HG03439 (cell line): ENCODE data around the gene LY9.
A peak's percentile ranks its signal among the peaks of the same experiment; 100 is the strongest.
"Not testable (repeated sequence)": the region's sequence is repeated elsewhere in the genome, so short reads cannot be mapped to it uniquely, and the experiment has no call there.

ENCODE experiments used
- ATAC-seq: cut with Tn5 transposase; IDR thresholded peaks from one replicate; pipeline ENCODE4 v1.9.1; 2021; ENCODE audit warnings: mild to moderate bottlenecking, moderate library complexity; ENCODE audit not compliant: unreplicated experiment

Gene LY9

DNA sequence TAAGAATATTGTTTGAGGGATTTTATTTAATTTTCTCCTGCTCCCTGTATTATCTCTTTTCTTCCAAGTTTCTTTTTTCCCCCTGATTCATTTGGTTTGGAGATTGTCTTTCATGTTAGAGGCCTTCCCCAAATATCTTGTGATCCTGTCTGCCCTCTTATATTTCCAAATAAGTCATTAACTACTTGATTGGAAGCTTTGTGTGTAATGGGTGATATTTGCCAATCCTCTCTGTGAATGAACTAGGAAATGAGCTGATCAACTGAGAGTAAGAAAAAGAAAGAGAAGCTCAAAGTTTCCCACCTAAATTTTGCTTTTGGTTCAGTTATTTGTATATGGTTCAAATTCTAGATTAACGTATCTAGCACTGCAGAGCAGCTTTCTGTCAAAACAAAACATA is 23.6 kb upstream of the LY9 start:
- no peak for ATAC-seq

DNA sequence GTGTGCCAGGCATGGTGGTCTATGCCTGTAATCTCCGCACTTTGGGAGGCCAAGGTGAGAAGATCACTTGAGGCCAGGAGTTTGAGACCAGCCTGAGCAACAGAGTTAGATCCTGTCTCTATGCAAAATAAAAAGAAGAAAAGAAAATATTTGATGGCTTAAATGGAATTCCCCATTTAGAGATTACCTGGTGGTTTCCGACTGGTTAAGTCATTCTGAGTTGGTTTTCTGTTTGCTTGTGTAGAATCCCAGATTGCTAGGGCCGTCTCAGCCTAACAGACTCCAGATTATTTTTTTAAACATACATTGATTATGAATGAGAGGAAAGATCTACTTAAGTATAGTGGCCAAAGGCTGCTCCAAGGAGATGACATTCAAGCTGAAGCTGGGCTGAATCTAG is 22.9 kb upstream of the LY9 start:
- ATAC-seq, result no peak

DNA sequence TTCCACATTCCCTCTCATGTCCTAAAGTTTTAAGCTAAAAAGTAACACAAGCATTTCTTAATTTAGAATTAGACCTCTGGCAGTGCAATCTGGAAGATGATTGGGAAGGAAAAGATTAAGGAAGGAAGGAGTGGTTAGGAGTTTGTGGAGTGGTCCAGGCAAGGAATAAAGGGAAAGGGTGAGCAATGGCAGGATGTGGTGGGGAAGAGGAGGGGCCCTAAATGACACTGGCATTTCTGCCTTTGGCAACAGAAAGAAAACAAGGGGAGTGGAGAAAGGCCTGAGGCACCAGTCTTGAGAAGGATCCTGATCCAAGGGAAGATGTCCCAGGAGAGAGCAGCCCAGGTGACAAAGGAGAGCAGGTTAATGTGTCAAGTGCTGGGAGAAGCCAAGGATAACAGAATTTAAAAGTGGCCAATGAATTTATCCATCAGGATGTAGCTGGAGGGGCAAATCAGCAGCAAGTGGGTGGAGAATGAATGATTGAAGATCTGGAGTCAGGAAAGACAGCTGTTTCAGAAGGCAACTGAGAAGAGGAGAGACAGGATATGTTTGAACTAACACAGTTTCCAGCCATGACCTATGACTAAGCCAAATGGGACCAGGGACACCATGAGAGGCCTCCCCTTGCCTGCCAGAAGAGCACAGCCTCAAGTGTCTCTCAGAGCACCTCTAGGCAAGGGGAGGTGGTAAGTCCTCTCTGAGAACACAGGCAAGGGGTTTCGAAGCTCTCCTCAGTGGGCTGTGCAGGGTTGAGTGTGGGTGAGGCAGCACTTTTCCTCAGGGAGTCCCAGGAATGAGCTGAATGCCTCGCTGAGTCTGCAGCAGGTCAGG is 20.9 kb upstream of the LY9 start:
- ATAC-seq, result no peak

- ATAC-seq, result no peak
These were observed 19.8 kb upstream of the LY9 start for GRCh38 chr1:160776178-160776577.

GRCh38 chr1:160777486-160778089 is 18.4 kb upstream of the LY9 start:
- ATAC-seq, result no peak

GRCh38 chr1:160778976-160779375 is 17.0 kb upstream of the LY9 start:
- ATAC-seq, result no peak

GRCh38 chr1:160779626-160780397 is 16.2 kb upstream of the LY9 start:
- no peak for ATAC-seq

GRCh38 chr1:160780398-160780755 is 15.6 kb upstream of the LY9 start:
- ATAC-seq, result no peak

GRCh38 chr1:160781186-160781766 is 14.7 kb upstream of the LY9 start:
- ATAC-seq, result no peak

DNA sequence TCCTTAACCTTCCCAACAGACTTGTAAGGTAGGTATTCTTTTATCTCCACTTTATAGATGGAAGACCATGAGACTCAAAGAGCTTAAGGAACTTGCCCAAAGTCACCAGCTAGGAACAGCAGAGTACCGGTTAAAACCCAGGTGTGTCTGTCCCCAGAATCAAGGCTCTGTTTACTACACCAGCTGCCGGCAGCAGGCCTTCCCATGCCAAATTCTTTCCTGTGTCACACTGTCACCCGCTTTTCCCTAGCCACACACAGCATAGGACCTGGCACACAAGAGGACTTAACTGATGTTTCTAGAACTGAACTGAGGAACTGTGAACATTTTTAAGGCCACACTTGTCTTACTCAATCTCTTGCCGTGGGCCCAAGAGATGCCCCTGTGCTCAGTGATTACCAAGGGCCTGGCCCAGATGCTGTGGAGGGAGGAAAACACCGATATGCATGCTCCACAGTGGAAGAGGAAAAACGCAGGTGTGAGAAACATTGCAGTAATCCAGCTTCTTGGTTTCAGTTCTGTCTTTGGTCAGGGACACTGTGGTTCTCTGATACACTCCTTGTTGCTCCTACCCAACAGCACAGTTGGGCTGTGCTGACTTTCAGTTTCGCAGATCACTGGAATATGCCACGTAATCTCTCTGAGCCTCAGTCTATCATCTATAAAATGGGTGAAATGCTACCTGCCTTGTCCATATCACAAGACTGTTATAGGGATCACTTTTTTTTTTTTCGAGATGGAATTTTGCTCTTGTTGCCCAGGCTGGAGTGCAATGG is 13.9 kb upstream of the LY9 start:
- peak; percentile 74 for ATAC-seq

DNA sequence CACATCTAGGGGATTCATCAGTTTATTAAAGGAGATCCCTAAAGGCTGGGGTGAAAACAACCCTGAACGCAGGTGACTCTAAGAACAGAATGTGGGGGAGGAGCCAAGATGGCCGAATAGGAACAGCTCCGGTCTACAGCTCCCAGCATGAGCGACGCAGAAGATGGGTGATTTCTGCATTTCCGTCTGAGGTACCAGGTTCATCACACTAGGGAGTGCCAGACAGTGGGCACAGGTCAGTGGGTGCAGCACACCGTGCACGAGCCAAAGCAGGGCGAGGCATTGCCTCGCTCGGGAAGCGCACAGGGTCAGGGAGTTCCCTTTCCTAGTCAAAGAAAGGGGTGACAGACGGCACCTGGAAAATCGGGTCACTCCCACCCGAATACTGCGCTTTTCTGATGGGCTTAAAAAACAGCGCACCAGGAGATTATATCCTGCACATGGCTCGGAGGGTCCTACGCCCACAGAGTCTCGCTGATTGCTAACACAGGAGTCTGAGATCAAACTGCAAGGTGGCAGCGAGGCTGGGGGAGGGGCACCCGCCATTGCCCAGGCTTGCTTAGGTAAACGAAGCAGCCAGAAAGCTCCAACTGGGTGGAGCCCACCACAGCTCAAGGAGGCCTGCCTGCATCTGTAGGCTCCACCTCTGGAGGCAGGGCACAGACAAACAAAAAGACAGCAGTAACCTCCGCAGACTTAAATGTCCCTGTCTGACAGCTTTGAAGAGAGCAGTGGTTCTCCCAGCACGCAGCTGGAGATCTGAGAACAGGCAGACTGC is 12.8 kb upstream of the LY9 start:
- not testable (repeated sequence) for ATAC-seq

- peak; percentile 44 for ATAC-seq
These were observed 6.8 kb upstream of the LY9 start for GRCh38 chr1:160789051-160789701.

DNA sequence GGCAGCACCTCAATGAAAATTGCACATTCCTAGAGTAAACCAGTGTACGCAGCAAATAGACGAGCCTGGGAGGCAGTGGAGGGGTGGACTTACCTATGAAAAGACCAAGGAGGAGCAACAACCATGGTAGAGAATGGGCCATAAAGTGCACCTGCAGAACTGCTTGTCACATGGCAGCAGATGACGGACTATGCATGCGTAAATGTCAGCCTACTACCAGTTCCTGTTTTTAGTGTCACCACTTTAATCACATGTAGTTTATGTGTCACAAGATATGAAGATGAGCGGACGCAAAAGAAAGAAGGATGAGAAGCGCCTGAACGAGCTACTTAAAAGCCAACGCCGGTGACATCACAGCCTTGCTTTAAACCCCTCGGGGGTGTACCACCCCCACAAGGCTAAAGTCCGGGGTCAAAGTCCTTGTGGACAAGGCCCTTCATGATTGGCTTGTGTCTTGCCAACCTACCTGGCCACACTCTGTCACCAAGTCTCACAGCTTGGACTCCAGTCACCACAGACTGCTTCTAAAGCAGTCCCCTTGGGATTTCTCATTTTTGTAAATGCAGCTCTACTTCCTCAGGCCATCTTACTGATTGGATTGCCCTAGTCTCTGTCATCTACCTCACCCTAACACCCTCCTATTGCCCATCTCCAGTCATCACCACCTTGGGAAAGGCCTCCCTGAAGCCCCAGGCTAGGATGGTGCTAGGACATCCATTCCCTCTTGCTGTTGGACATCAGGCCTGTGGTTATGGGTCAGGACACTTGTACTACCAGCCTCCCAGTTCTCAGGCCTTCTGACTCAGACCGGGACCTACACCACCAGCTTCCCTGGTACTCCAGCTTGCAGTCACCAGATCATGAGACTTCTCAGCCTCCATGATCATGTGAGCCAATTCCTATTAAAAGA is 6.0 kb upstream of the LY9 start:
- ATAC-seq, result peak; percentile 91

DNA sequence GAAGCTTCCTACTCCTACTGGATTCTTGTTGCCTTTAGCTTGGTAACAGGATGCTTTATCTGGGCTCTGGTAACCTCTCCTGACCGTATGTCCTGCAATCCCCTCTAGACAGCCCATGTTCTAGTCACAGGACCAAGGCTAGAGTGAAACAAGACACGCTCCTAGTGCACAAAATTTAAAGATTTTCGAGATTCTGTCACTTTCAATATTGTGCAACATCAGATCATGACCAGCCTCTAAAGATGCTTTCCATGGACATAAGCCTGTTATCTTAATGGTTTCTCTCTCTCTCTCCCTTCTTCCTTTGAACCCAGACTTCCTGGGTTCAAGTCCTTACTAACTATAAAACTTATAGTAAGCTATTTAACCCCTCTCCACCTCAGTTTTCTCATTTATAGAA is 1.6 kb upstream of the LY9 start:
- ATAC-seq, result no peak

DNA sequence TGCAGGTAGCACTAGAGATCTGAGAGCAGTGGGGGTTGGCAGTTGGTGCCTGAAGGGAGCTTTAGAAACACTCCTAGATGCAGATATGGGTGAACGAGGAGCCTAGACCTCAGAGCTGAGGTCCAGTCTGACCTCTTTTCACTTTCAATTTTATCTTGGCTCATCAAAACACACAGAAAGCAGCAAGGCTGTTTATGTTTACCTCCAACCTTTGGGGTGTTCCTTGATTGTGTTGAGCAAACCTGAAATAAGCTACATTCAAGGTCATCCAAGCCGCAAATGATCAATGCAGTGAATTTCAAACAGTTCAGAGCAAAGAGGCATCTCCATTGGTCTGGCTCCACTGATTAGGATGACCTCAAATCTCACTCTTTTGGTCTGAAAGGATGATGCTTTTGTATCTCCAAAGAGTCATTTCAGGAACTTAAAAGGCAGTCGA is 1.3 kb downstream of the LY9 start:
- ATAC-seq, result no peak

GRCh38 chr1:160797861-160798273 is 1.9 kb downstream of the LY9 start:
- no peak for ATAC-seq

DNA sequence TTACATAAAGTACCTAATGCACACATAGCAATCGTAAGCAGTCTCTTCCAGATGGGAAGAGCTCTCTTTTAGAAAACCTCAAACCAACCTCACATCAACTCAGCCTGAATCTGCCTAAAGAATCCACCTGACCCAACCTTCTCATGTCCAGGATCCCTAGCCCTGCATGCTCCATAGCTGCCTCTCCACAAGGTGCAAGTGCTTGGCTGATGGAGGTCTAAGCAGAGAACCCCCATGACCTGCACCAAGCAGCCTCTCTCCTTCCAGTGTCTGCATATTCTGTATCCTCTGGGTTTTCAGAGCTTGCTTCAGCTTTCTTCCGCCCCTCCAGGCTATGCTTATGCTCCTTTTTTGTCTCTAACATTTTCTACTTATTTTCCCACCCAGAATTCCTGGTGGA is 2.5 kb downstream of the LY9 start:
- ATAC-seq, result no peak

DNA sequence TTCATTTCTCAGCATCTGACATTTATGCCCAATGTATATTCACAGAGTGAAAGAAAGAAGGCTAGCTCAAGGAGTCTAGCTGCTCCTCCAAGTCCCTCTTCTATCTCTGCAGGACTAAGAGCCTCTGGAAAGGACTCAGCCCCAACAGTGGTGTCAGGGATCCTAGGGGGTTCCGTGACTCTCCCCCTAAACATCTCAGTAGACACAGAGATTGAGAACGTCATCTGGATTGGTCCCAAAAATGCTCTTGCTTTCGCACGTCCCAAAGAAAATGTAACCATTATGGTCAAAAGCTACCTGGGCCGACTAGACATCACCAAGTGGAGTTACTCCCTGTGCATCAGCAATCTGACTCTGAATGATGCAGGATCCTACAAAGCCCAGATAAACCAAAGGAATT is 3.7 kb downstream of the LY9 start:
- ATAC-seq, result no peak
